ENCODE measurements around the gene CCDC27. TPM values are rescaled to one million over a fixed set of nuclear protein-coding genes. Genes with fewer than 3 reads are reported as not detected.
"Not testable (repeated sequence)": the region's sequence is repeated elsewhere in the genome, so short reads cannot be mapped to it uniquely, and the experiment has no call there.

CCDC27 gene
- total RNA-seq, 1 donor from 2014 or later: not detected

DNA sequence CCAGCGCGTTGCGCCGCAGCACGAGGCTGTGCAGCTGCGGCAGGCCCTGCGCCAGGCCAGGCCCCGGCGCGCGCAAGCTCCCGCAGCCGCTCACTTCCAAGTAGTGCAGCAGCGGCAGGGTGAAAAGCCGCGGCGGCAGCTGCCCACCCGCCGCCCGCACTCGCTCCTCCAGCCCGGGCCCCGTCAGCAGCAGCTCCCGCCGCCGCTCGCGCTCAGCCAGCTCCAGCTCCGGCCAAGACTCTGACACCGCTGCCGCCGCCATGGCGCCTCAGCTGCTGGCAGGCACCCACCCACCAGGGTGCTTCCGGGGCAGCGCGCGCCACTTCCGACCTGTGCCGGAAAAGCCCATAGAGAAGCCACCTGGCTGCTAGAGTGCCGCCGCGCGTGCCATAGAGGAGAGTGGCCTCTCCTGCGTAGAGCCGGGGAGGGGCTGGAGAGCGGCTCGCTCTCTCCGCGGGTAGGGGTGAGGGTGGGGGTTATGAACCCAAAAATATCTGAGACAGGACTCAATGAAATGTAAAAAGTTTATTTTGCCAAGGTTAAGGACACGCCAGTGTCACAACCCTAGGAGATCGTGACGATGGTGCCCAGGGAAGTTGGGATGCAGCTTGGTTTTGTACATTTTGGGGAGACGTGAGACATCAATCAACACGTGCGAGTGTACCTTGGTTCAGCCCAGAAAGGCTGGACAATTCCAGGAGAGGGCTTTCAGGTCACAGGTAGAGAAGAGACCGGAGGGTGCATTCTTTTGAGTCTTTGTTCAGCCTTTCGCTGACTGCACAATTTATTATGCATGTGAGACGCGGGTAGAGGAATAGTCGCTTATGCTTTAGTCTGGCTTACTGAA lies 44.2 kb downstream of the CCDC27 start, which contains the start of gene LRRC47:
Gene LRRC47 (minus strand): TSS at position 284 of the 847 bp plus-strand sequence. CDS start 22 bp downstream, at position 262.
- peak within 1 kb of the TSS; percentile 99 for H3K4me3 ChIP-seq
- peaks cover 20 to 27% of the 10 kb centered on the region in 2 donors for H3K4me1 ChIP-seq
- peak within 1 kb of the TSS; percentile 63 to 67 for H3K27ac ChIP-seq
- no peaks in the 10 kb centered on the region for H3K9me3 ChIP-seq
- TF ChIP-seq, protein P1, sequence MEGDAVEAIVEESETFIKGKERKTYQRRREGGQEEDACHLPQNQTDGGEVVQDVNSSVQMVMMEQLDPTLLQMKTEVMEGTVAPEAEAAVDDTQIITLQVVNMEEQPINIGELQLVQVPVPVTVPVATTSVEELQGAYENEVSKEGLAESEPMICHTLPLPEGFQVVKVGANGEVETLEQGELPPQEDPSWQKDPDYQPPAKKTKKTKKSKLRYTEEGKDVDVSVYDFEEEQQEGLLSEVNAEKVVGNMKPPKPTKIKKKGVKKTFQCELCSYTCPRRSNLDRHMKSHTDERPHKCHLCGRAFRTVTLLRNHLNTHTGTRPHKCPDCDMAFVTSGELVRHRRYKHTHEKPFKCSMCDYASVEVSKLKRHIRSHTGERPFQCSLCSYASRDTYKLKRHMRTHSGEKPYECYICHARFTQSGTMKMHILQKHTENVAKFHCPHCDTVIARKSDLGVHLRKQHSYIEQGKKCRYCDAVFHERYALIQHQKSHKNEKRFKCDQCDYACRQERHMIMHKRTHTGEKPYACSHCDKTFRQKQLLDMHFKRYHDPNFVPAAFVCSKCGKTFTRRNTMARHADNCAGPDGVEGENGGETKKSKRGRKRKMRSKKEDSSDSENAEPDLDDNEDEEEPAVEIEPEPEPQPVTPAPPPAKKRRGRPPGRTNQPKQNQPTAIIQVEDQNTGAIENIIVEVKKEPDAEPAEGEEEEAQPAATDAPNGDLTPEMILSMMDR (IDR thresholded peaks at IDR 0.05): no peak
- H3K27me3 ChIP-seq: no peaks in the 10 kb centered on the region
- intact Hi-C loops (cut with DNase I): loop anchor here (2.0 to 5.0 kb wide), 3 partner anchors 24 to 106 kb away; partner anchors contain the start of genes C1orf174, CEP104, DFFB and SMIM1
- DNase-seq (ENCODE audit: low spot score in 2 of 2): peak; percentile 65 to 96
- H3K36me3 ChIP-seq: no peaks in the 10 kb centered on the region

DNA sequence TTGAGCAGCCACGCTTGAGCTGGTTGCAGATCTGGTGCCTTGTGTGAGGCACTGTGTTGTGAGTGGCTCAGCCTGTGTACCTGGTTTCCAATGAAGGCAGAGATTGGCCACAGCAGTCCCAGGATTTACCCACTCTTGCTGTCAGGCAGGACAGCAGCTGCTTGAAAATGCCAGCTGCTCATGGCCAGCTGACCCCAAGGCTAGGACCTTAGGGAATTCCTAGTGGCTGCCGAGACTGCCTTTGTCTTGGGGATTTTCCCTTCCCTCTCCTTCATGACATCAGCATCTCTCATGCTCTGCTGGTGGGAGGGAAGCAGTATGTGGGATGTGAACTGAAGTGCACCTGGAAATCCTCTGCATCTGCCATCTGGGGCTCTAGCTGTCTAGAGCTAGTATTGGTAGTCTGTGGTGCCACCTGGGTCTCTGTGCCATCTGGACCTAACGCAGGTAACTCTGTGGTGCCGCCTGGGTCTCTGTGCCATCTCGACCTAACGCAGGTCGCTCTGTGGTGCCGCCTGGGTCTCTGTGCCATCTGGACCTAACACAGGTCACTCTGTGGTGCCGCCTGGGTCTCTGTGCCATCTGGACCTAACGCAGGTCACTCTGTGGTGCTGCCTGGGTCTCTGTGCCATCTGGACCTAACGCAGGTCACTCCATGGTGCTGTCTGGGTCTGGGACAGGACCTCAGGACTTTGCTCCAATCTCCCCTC lies 47.9 kb downstream of the CCDC27 start:
- no peak overlapping the region for H3K27ac ChIP-seq
- TF ChIP-seq, protein P1 (IDR thresholded peaks at IDR 0.05): no peak
- H3K4me3 ChIP-seq: no peak overlapping the region
- peaks cover 6 to 9% of the 10 kb centered on the region in 2 donors for H3K4me1 ChIP-seq
- no peaks in the 10 kb centered on the region for H3K36me3 ChIP-seq
- H3K9me3 ChIP-seq: no peaks in the 10 kb centered on the region
- DNase-seq (ENCODE audit: low spot score in 2 of 2): no peak
- no peaks in the 10 kb centered on the region for H3K27me3 ChIP-seq
- intact Hi-C loops (cut with DNase I): loop anchor here (5.0 kb wide), 2 partner anchors 57 to 102 kb away; partner anchors contain the start of genes C1orf174, CEP104 and DFFB

DNA sequence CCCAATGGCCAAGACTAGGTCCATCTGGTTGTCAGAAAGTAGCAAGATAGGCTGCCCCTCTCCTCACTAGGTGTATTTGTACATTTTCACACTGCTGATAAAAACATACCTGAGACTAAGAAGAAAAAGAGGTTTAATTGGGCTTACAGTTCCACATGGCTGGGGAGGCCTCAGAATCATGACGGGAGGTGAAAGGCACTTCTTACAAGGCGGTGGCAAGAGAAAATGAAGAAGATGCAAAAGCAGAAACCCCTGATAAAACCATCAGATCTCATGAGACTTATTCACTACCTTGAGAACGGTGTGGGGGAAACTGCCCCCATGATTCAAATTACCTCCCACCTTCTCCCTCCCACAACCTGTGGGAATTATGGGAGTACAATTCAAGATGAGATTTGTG lies 48.5 kb downstream of the CCDC27 start:
- H3K4me1 ChIP-seq; intact Hi-C loops (cut with DNase I); H3K27me3 ChIP-seq; H3K36me3 ChIP-seq; H3K4me3 ChIP-seq; DNase-seq (ENCODE audit: low spot score in 2 of 2); H3K27ac ChIP-seq; H3K9me3 ChIP-seq: not testable (repeated sequence)

DNA sequence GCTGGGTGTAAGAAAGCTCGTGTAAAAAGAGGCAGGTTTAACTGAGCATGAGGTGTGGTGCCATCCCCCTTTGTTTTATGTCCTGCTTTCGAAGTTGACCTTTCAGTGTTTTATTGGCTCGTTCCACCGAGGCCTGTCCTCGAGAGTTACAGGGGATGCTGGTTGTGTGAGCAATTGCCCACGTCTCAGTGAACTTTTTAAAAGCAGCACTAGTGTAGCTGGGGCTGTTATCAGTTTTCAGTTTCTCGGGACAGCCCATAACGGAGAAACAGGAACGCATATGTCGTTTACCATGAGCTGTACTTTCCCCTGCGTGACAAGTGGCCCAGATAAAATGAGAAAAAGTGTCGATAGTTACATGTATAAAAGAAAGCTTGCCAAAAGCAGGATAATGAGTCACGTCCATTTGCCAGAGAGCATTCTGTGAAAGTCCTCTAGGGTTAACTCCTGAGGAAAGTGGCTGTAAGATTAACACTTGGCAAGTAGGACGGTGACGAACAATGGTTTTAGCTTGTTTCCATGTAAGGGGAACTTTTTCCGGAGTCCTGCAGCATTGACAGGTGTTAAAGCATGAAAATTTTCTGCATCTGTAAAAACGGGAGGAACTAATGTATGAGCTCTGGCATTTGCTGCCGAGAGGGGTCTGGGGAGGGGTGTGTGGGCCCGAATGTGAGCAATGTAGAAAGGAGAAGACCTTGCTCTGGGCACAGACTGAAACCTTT lies 51.8 kb downstream of the CCDC27 start:
- TF ChIP-seq, protein P1 (IDR thresholded peaks at IDR 0.05): no peak
- H3K4me3 ChIP-seq: no peak overlapping the region
- H3K27me3 ChIP-seq: no peaks in the 10 kb centered on the region
- H3K36me3 ChIP-seq: no peaks in the 10 kb centered on the region
- DNase-seq (ENCODE audit: low spot score in 2 of 2): no peak
- no peaks in the 10 kb centered on the region for H3K9me3 ChIP-seq
- H3K4me1 ChIP-seq: no peaks in the 10 kb centered on the region
- intact Hi-C loops (cut with DNase I): loop anchor here (2.0 kb wide), 1 partner anchor 351 kb away; no protein-coding TSS in a partner anchor
- H3K27ac ChIP-seq: no peak overlapping the region

DNA sequence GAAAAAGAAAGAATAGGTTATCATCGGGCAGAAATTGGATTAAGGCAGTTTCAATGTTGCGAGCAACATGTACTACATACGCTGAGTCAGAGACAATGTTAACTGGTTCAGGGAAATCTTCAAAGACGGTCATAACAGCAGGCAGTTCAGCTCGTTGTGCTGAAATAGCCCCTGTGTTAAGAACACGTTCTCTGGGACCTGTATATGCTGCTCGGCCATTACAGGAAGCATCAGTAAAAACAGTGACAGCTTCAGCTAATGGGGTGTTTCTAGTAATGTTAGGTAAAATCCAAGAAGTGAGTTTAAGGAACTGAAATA lies 52.3 kb downstream of the CCDC27 start:
- H3K4me1 ChIP-seq; H3K27ac ChIP-seq; DNase-seq (ENCODE audit: low spot score in 2 of 2); intact Hi-C loops (cut with DNase I); H3K36me3 ChIP-seq; H3K9me3 ChIP-seq; H3K27me3 ChIP-seq; H3K4me3 ChIP-seq: not testable (repeated sequence)

DNA sequence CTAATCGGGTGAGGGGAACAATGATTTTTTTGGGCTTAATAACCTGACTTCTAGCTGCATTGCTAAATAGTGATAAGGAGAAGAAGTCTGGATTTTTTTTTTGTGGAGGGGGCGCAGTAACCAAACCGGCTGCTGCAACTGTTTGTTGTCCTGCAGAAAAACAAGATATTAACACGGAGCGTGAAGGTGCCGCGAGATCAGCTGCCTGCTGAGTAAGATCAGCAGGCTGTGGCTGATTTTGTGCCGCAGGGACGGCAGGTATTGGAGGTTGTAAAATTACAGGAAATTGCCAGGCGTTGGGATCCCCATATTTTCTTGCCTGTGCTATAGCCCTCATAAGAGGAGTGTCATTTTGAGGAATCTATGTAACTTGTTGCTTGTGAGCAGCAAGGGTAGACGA lies 52.8 kb downstream of the CCDC27 start:
- Histone ChIP-seq H3K36me3 (no peaks in the 10 kb centered on the region), H3K4me1 (no peaks in the 10 kb centered on the region), H3K27me3 (no peaks in the 10 kb centered on the region), H3K4me3 (no peak overlapping the region), H3K9me3 (no peaks in the 10 kb centered on the region), H3K27ac (no peak overlapping the region)
- DNase-seq (ENCODE audit: low spot score in 2 of 2): no peak
- intact Hi-C loops (cut with DNase I): no loop called here
- TF ChIP-seq, protein P1 (IDR thresholded peaks at IDR 0.05): no peak

All from ascending aorta (tissue), 2 donors.